NCI-H748 treated with DMSO at 0.1 percent for 48 hours (cell line): ENCODE measurements around the gene UBE2I.
"Not testable (repeated sequence)": the region's sequence is repeated elsewhere in the genome, so short reads cannot be mapped to it uniquely, and the experiment has no call there.

Experiments used
- DNase-seq: peaks from one replicate; lab custom pipeline; 2025; lab: John Stamatoyannopoulos, UW

UBE2I gene

GRCh38 chr16:1293921-1294656, 15.3 kb upstream of the UBE2I start:
- no peak for DNase-seq

GRCh38 chr16:1295465-1295864, 14.0 kb upstream of the UBE2I start:
- no peak for DNase-seq

- not testable (repeated sequence) for DNase-seq
Measured at GRCh38 chr16:1296688-1297017, 12.8 kb upstream of the UBE2I start.

- DNase-seq: no peak
Measured at GRCh38 chr16:1297018-1297696, 12.3 kb upstream of the UBE2I start.

- no peak for DNase-seq
Measured at GRCh38 chr16:1298406-1298805, 11.0 kb upstream of the UBE2I start.

GRCh38 chr16:1299012-1299867, 10.2 kb upstream of the UBE2I start:
- no peak for DNase-seq

- no peak for DNase-seq
Measured at GRCh38 chr16:1299868-1300203, 9.6 kb upstream of the UBE2I start.

GRCh38 chr16:1300664-1301476, 8.6 kb upstream of the UBE2I start:
- DNase-seq: no peak

GRCh38 chr16:1301562-1301961, 7.9 kb upstream of the UBE2I start:
- DNase-seq: no peak

- no peak for DNase-seq
Measured at GRCh38 chr16:1305823-1306222, 3.6 kb upstream of the UBE2I start.

- no peak for DNase-seq
Measured at GRCh38 chr16:1306334-1306733, 3.1 kb upstream of the UBE2I start.

- no peak for DNase-seq
Measured at GRCh38 chr16:1308036-1308976, 1.1 kb upstream of the UBE2I start.

- no peak for DNase-seq
Measured at GRCh38 chr16:1309888-1310831, 724 bp downstream of the UBE2I start.

GRCh38 chr16:1310832-1311200, 1.4 kb downstream of the UBE2I start:
- no peak for DNase-seq

GRCh38 chr16:1311212-1311737, 1.8 kb downstream of the UBE2I start:
- DNase-seq: no peak

- DNase-seq: no peak
Measured at GRCh38 chr16:1311738-1312466, 2.5 kb downstream of the UBE2I start.

- DNase-seq: no peak
Measured at GRCh38 chr16:1312467-1312816, 3.0 kb downstream of the UBE2I start.

- DNase-seq: no peak
Measured at GRCh38 chr16:1312903-1313302, 3.5 kb downstream of the UBE2I start.

GRCh38 chr16:1313721-1314369, 4.4 kb downstream of the UBE2I start:
- DNase-seq: no peak
